ENCODE data around the gene NFAT5.
"Not testable (repeated sequence)": the region's sequence is repeated elsewhere in the genome, so short reads cannot be mapped to it uniquely, and the experiment has no call there.

Gene NFAT5

GRCh38 chr16:69553332-69553731, 12.4 kb upstream of the NFAT5 start:
- DNase-seq (ENCODE audit: low spot score), result no peak

DNA sequence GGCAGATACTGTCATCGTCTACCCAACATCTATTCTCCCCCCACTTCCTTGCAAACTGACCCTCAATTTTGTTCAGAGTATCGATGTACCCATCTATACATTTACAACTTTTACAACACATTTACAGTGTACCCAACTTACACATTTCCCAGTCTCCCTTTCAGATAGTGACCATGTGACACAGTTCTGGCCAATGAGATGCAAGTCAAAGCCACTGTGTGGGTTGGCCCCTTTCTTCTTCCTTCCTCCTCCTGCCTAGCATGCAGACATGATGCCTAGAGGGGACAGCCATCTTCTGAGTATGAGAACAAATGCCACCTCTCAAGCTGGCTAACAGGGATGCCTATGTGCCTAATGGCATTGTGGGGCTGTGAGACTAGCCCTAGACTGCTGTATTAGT, 11.3 kb upstream of the NFAT5 start:
- no peak for DNase-seq (ENCODE audit: low spot score)

DNA sequence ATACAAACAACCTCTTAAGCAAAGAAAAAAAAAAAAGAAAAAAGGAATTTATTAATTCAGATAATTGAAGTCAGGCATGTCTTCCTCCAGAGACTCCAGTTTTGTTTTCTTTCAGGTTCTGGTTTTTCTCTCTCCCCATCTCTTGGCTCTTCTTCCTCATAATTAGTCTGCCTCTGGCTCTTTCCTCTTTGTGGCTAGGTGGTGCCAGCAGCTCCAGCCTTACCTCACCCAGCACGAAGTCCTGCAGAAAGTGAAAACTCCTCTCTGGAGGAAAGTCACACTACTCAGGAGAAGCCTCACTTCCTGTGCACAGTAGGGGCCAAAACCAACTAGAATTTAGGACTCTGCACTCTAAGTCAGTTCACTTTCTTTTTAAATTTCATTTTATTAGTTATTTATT, 10.3 kb upstream of the NFAT5 start:
- DNase-seq (ENCODE audit: low spot score), result no peak

DNA sequence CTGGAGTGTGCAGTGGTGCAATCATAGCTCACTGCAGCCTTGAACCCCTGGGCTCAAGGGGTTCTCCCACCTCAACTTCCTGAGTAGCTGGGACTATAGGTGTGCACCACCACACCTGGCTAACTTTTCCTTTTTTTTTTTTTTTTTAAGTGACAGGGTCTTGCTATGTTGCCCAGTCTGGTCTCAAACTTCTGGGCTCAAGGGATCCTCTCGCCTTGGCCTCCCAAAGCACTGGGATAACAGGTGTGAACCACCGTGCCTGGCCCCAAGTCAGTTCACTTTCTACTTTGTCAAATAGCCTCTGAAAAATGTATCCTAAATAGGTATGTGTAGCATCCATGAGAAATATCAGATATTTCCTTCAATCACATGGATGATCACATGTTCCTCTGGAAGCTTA, 9.9 kb upstream of the NFAT5 start:
- DNase-seq (ENCODE audit: low spot score), result no peak

DNA sequence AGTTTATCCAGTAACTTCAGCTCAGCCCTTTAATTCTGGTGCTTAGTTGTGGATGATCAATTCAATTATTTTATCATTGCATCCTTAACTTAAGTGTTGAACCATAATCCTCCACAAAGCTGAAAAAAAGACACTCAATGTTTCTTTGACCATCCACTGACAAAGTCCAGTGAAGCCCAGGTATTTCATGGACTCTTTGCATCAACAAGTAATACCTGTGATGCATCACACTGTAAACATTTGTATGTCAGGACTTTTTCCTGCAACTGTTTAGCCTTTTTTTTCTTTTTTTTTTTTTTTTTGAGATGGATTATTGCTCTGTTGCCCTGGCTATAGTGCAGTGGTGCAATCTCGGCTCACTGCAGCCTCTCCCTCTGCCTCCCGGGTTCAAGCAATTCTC, 6.6 kb upstream of the NFAT5 start:
- DNase-seq (ENCODE audit: low spot score), result no peak

DNA sequence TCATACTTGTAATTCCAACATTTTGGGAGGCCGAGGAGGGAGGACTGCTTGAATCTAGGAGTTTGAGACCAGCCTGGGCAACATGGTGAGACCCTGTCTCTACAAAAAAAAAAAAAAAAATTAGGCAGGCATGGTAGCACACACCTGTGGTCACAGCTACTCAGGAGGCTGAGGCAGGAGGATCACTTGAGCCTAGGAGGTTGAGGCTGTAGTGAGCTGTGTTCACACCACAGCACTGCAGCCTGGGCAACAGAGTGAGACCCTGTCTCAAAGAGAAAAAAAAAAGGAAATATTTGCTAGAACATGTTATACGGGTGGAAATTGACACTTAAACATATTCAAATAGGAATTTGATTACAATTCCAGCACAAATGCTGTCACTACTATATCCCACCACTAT, 4.4 kb upstream of the NFAT5 start:
- DNase-seq (ENCODE audit: low spot score), result not testable (repeated sequence)

GRCh38 chr16:69561901-69562300, 3.9 kb upstream of the NFAT5 start:
- no peak for DNase-seq (ENCODE audit: low spot score)

- DNase-seq (ENCODE audit: low spot score), result no peak
These were observed 3.0 kb upstream of the NFAT5 start for GRCh38 chr16:69562813-69563212.

- peak; percentile 32 for DNase-seq (ENCODE audit: low spot score)
These were observed 1.9 kb upstream of the NFAT5 start for GRCh38 chr16:69563605-69564580.

- DNase-seq (ENCODE audit: low spot score), result no peak
These were observed 708 bp upstream of the NFAT5 start for GRCh38 chr16:69564845-69565670.

DNA sequence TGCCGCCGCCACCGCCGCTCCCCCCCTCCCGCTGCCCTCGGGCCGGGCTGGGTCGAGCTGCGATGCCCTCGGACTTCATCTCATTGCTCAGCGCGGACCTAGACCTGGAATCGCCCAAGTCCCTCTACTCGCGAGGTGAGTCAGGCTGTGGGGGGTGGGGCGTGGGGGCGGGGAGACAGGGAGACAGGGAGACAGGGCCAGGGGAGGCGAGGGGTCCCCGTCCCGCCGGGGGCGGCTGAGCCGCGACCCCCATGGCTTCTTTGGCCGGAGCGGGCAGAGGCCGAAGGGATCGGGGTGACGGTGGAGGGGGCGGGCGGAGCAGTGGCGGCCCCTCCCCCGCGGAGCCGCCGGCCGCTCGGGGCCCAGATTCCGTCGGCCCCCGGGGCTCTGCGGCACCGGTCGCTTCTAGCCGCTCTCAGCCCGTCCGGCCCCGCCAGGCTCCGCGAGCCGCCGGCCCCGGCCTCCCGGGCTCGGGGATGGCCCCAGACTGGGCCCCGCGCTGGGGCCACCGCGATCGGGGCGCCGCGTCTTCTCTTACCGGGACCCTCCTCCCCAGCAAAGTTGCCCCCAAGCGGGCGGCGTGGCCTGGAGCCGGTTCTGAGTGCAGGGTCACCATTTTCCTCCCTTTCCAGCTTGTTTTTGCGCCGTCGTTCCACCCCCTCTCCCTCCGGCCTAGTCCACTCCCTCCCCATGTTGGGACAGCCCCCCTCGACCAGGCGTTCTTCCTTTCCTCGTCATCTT, 644 bp downstream of the NFAT5 start:
- peak; percentile 69 for DNase-seq (ENCODE audit: low spot score)

- peak; percentile 51 for DNase-seq (ENCODE audit: low spot score)
These were observed 1.4 kb downstream of the NFAT5 start for GRCh38 chr16:69566981-69567680.

DNA sequence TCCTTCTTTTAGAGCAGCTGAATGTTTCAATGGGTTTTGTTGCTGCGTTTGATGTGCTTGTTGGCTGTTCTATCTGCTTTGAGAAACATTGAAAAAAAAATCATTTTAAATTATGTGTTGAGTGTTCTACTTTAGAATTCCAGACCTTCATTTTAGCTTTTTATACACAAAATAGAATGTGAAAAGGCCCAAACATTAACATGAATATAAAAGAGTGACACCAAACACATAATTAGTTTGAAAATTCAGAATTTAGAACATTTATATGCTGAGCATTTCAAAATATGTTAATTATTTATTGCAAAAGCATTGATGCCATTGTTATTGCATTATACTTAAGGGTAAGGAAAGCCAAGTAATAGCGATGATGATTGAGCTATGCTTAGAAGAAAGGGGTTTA, 2.9 kb downstream of the NFAT5 start:
- no peak for DNase-seq (ENCODE audit: low spot score)

DNA sequence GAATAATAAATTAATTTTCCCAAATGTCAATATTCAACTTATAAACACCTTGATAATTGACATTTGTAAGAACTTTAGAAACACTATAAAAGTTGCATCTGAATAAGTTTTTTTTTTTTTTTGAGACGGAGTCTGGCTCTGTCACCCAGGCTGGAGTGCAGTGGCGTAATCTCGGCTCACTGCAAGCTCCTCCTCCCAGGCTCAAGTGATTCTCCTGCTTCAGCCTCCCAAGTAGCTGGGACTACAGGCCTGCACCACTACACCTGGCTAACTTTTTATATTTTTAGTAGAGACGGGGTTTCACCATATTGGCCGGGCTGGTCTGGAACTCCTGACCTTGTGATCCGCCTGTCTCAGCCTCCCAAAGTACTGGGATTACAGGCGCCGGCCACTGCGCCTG, 13.0 kb downstream of the NFAT5 start:
- DNase-seq (ENCODE audit: low spot score), result not testable (repeated sequence)

DNA sequence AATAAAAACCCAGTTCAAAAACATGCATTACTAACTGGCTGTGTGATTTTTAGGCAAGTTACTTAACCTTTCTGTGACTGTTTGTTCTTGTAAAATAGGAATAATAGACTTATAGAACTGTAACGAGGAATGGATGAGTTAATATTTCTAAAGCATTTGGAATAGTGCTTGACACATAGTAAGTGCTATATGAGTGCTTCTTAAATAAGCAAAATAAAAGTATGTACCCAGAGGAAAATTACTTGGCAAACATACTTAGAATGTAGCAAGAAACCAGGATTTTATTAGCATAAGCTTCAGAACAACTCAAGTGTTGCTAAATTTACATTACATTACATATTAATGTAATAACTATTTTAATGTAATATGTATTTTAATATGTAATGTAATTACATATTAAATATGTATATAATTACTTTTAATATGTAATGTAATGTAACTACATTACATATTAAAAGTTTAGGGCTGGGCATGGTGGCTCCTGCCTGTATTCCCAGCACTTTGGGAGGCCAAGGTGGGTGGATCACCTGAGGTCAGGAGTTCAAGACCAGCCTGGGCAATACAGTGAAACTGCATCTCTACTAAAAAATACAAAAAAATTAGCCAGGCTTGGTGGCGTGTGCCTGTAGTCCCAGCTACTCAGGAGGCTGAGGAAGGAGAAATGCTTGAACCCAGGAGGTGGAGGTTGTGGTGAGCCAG, 14.2 kb downstream of the NFAT5 start:
- DNase-seq (ENCODE audit: low spot score), result no peak

DNA sequence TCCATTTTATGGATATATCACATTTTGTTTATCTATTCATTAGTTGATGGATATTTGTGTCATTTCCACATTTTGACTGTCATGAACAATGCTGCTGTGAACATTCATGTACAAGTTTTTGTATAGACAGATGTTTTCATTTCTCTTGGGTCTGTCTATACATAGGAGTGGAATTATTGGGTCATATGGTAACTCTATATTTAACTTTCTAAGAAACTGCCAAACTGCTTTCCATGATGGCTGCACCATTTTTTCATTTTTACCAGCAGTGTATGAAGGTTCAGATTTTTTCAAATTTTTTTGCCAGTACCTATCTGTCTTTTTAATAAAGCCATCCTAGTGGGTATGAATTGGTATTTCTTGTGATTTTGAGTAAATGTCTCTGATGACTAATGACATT, 15.5 kb downstream of the NFAT5 start:
- no peak for DNase-seq (ENCODE audit: low spot score)

DNA sequence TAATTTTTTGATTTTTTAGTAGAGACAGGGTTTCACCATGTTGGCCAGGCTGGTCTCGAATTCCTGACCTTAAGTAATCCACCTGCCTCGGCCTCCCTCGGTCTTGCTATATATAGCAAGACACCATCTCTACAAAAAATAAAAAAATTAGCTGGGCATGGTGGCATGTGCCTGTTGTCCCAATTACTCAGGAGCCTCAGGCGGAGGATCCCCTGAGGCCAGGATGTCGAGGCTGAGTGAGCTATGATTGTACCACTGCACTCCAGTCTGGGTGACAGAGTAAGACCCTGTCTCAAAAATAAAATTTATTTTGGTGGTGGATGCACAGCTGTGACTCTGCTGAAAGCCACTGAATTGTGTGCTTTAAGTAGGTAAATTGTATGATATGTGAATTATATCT, 18.7 kb downstream of the NFAT5 start:
- not testable (repeated sequence) for DNase-seq (ENCODE audit: low spot score)

DNA sequence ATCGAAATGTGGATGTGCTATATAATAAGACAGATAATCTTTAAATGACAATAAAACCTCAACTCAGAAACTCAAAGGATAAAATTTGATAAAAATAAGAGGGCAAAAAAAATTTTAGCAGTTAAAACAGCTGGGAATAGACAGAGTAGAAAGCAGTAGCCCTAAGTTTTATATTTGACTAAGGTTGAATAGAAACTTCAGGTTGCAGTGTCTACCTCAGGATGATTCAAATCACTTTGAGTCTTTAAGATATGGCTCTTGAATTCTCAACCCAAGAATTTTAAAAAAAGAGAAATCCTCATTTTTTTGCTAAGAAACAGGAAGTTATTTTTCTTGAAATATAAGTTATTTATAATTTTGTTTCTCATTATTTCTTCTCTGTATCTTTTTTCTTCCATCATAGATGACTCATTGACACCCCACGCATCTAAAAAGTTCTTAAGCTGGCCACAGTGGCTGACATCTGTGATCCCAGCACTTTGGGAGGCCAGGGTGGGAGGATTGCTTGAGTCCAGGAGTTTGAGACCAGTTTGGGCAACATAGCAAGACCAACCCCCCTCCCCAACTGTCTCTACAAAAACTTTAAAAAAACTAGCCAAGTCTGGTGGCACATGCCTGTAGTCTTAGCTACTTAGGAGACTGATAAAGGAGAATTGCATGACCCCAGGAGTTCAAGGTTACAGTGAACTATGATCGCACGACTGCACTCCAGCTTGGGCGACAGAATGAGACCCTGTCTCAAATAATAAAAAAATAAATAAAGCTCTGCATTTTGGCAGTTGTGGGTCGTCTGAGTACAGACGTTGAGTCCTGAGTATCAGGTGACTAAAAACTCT, 23.9 kb downstream of the NFAT5 start:
- DNase-seq (ENCODE audit: low spot score), result no peak

DNA sequence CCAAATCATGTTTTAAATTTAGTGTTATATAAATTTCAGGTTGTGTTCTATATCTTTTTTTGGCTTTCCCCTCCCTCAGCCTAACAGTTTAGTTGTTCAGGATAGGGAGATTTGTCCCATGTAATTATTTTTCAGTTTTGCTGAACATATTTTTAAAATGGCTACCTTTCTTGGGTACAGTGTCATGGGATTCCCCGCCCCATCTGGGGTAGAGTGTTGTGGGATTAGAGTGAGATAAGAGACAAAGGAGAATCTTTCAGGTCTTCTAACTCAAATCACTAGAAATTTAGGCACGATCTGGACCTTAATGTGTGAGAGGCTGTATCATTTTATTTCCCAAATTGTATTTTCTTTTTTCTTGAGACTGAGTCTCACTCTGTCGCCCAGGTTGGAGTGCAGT, 24.8 kb downstream of the NFAT5 start:
- DNase-seq (ENCODE audit: low spot score), result no peak

GRCh38 chr16:69593751-69594255, 28.0 kb downstream of the NFAT5 start:
- DNase-seq (ENCODE audit: low spot score), result no peak
